ENCODE results near the gene CACNA2D4.

The CACNA2D4 gene

DNA sequence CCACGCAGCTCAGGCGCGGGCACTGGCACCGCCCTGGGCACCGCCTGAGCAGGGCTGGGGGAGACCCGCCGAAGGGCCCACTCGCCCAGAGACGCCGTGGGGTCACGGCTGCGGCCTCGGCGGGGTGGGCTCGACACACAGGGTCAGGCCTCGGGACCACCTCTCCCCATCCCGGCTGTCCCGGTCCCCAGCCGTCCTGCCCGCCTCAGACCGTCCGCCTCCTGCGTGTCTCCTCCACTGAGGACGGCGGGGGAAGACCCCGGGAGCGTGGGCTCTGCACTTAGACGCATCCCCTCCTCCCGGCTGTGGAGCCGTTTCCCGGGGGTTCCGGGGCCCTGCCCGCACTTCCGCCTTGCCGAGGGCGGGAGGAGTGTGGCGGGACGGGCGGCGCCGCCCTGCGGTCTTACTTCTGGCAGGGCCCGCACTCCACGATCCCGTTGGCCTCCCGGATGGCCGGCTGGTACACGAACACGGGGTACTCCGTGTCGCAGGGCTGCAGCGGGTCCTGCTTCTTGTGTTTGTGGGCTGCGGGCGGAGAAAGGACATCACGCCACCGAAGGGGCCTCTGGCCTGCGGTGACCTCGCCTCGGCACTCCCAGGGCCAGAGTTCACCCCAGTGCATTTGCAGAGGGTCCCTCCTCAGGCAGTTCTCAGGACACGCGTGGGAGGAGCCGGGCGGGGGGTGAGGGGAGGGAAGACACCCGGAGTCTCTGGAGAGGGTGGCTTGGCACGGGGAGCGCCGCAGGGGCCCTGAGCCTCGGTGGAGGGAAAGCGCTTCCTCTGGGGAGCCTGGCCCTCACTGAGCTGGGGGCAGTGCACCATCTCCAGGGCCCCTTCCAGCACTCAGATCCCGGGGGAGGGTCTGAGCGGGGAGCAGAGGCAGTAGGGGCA, 121.2 kb downstream of the CACNA2D4 start:
- DNase-seq = peak; percentile 49 to 61

GRCh38 chr12:1796515-1797010, 121.9 kb downstream of the CACNA2D4 start:
- peak in 1 of 2 donors; percentile 33 for DNase-seq

GRCh38 chr12:1795785-1796514, 122.5 kb downstream of the CACNA2D4 start:
- DNase-seq = peak; percentile 90 to 97

GRCh38 chr12:1795221-1795784, 123.1 kb downstream of the CACNA2D4 start:
- no peak for DNase-seq

- no peak for DNase-seq
Measured at GRCh38 chr12:1794440-1795090, 123.9 kb downstream of the CACNA2D4 start.

DNA sequence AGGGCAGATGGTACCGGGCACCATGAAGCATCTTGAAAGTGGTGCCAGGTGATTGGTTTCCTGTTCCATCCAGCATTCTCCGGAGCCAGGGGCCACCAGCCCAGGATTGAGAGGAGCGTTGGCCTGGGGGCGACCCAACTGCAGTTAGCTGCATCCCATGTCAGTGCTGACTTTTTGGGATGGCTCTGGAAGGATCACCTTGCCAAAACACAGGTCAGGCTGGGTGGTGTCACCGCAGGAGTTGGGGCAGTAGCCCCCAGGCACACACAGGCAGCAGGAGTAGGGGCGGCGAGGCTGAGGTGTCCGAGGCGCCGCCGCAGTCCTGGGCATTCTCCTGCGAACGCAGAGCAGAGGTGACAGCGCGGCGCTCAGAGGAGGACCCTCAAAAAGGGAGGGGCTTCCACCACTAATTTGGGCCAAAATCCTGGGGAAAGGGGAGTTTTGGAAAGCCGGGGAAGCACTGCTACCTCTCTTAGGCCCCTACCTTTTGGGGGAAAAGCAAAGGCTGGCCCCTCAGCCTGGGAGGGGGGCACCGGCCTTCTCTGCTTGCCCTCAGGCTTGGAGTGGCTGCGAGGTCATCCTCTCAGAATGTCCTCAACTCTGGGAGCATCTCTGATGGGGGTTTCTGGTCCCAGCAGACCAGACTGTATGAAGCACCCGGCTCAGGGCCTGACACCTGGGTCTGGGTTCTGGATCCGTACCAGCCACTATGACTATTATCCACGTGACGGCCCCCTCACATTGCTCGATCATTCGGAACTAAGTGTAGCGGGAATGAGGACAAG, 124.8 kb downstream of the CACNA2D4 start:
- no peak for DNase-seq

- DNase-seq = no peak
Measured at GRCh38 chr12:1792406-1792805, 126.0 kb downstream of the CACNA2D4 start.

- DNase-seq = peak; percentile 51 to 57
Measured at GRCh38 chr12:1791104-1791841, 127.2 kb downstream of the CACNA2D4 start.

DNA sequence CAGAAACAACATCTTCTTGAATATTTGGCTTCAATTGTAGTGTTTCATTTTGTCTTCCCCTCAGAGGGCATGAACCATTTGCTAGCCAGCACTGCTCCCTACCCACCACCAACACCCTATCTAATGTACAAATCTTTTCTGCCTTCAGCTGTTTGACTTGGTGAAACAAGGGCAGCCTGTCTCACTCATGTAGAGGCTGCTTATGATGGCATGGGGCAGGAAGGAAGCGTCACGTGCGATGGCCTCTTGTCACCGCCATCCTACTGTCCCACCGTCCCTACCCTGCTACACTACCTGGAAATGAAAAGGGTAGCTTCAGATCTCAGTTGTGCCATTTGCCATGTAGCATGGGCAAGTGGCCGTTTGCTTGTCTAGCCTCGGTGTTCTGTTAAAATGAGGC, 128.0 kb downstream of the CACNA2D4 start:
- DNase-seq = no peak

- DNase-seq = no peak
Measured at GRCh38 chr12:1787714-1788113, 130.7 kb downstream of the CACNA2D4 start.

DNA sequence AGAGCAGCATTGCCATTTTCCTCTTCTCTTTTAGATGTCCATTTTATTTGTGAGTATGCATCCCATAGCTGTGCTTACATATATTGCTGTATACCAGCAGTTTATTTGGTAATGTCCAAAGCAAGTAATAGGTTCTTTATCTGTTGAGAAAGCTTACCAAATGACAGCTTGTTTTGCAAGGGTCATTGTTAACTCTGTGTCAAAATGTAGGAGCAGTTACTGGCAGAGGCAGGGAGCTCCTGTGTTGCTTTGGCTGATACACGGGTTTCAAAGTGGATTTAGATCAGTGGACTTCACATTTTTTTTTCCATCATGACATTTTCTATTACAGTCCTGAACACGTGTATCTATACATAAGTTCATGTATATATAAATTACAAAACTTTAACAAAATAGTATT, 136.2 kb downstream of the CACNA2D4 start:
- DNase-seq = no peak

DNA sequence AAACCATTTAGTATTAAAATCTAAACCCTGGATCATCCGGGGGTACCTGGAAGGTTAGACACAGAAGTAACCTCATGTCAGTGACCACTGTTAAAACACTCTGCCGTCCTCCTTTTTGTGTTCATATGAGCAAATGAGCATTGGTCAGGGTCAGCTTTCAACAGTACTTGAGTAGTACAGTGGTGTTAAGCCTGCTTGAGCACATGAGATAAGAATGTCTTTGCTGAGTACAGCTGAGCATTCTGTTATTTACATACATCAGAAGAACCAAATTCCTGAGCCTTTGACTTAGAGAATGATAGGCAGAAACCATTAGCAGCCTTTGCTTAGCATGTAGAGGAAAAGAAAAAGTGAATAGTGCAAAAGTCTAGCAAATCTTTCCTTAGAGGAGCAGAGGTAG, 136.7 kb downstream of the CACNA2D4 start:
- DNase-seq = no peak

DNA sequence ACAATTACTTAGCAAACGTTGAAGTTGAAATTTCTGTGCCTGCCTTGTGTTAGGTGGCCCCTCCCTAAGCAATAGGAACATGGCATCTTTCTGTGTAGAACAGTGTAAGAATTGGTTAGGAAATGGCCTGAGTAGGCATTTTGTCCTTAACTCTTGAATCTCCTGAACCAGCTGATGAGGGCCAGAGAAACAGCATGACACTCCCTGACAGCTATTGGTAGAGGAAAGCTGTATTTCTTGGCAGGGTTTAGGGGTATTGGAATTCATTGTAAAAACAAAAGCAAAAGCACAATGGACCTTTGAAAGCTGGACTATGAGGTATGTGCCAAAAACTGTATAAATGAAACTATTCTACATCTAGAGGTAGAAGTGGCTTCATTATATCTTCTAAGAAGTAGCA, 138.7 kb downstream of the CACNA2D4 start:
- no peak for DNase-seq

GRCh38 chr12:1778911-1779310, 139.5 kb downstream of the CACNA2D4 start:
- DNase-seq = no peak

- no peak for DNase-seq
Measured at GRCh38 chr12:1777798-1778197, 140.7 kb downstream of the CACNA2D4 start.

DNA sequence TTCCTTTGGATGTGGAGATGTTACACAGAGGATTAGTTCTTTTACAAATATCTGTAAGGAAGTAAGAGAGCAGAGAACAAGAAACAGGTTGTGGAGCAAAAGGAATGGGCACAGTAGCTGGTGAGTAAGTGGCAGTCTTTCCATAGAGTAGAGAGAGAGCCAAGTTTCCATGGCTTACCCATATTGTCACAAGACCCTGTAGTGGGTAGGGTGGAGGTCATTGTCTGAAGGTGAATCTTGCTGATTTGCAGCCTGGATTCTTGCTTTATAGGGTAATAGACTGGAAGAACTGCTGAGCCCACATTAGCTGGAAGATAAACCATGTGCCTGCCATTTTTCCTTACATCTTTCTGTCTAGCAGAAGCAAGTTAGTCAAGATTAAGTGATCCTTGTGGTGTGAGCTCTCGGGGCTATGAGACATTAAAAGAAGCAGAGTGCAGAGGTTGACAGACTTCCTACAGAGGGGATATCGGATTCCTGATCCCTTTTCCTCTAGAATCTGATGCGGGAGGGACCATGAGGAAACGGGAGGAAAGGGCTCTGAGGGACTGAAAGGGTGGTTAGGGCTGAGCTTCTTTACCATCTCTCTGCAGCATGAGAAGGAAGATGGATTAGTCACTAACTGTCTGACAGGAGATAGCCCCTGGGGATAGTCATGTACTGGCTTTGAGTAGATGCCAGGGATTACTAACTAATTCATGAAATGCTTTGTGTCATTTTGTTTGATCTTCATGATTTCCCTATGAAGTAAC, 142.1 kb downstream of the CACNA2D4 start:
- no peak for DNase-seq

- no peak for DNase-seq
Measured at GRCh38 chr12:1773937-1774655, 144.4 kb downstream of the CACNA2D4 start.

GRCh38 chr12:1769809-1770494, 148.5 kb downstream of the CACNA2D4 start:
- no peak for DNase-seq

- no peak for DNase-seq
Measured at GRCh38 chr12:1768615-1769014, 149.8 kb downstream of the CACNA2D4 start.
